ENCODE results near the gene ZMYND11. TPM values are rescaled to one million over a fixed set of nuclear protein-coding genes. Genes with fewer than 3 reads are reported as not detected.

ZMYND11 gene
- total and polyA plus RNA-seq, 2 donors from 2014 or later = 32.7 to 80.7 TPM

- no peak for FAIRE-seq
Observed at GRCh38 chr10:167383-167782, 32.1 kb downstream of the ZMYND11 start.

GRCh38 chr10:173741-174140, 38.5 kb downstream of the ZMYND11 start:
- Histone ChIP-seq H3K27ac (ENCODE audit: low read depth in 2 of 2, low read length in 2 of 2) (no peak overlapping the region), H3K27me3 (ENCODE audit: control insufficient read depth, insufficient read depth, low read length) (no peaks in the 10 kb centered on the region), H3K36me3 (ENCODE audit: control insufficient read depth in 2 of 3, insufficient read depth in 3 of 3, low read length in 3 of 3) (no peaks in the 10 kb centered on the region), H3K4me3 (ENCODE audit: low read length in 3 of 3) (no peak overlapping the region), H3K9ac (ENCODE audit: low read length in 3 of 3) (no peak overlapping the region), H3K4me1 (ENCODE audit: control insufficient read depth in 2 of 3, insufficient read depth in 2 of 3, low read depth in 1 of 3, low read length in 3 of 3) (no peaks in the 10 kb centered on the region), H3K9me3 (ENCODE audit: control insufficient read depth in 2 of 3, insufficient read depth in 1 of 3, low read length in 3 of 3) (no peaks in the 10 kb centered on the region)
- no peak for DNase-seq
- FAIRE-seq = no peak
- TF ChIP-seq CTCF (IDR thresholded peaks at IDR 0.05; ENCODE audit: borderline replicate concordance, extremely low read depth, insufficient read depth) = no peak
- intact Hi-C loops (cut with DNase I) = no loop called here

More at GRCh38 chr10:167383-167782, 32.1 kb downstream of the ZMYND11 start:
- intact Hi-C loops (cut with DNase I) = no loop called here
- no peak overlapping the region for H3K4me3 ChIP-seq (ENCODE audit: low read length in 3 of 3)
- no peak for DNase-seq
- no peak overlapping the region for H3K27ac ChIP-seq (ENCODE audit: low read depth in 2 of 2, low read length in 2 of 2)
- no peaks in the 10 kb centered on the region for H3K4me1 ChIP-seq (ENCODE audit: control insufficient read depth in 2 of 3, insufficient read depth in 2 of 3, low read depth in 1 of 3, low read length in 3 of 3)
- peaks cover 0 to 3% (median 0%) of the 10 kb centered on the region in 3 donors for H3K9me3 ChIP-seq (ENCODE audit: control insufficient read depth in 2 of 3, insufficient read depth in 1 of 3, low read length in 3 of 3)
- H3K27me3 ChIP-seq (ENCODE audit: control insufficient read depth, insufficient read depth, low read length) = no peaks in the 10 kb centered on the region
- TF ChIP-seq CTCF (IDR thresholded peaks at IDR 0.05; ENCODE audit: borderline replicate concordance, extremely low read depth, insufficient read depth) = no peak
- H3K36me3 ChIP-seq (ENCODE audit: control insufficient read depth in 2 of 3, insufficient read depth in 3 of 3, low read length in 3 of 3) = no peaks in the 10 kb centered on the region
- no peak overlapping the region for H3K9ac ChIP-seq (ENCODE audit: low read length in 3 of 3)

GRCh38 chr10:176677-177076, 41.4 kb downstream of the ZMYND11 start:
- FAIRE-seq (no peak), DNase-seq (no peak)
- no peaks in the 10 kb centered on the region for H3K9me3 ChIP-seq (ENCODE audit: control insufficient read depth in 2 of 3, insufficient read depth in 1 of 3, low read length in 3 of 3)
- H3K4me3 ChIP-seq (ENCODE audit: low read length in 3 of 3) = no peak overlapping the region
- TF ChIP-seq CTCF (IDR thresholded peaks at IDR 0.05; ENCODE audit: borderline replicate concordance, extremely low read depth, insufficient read depth) = no peak
- H3K36me3 ChIP-seq (ENCODE audit: control insufficient read depth in 2 of 3, insufficient read depth in 3 of 3, low read length in 3 of 3) = no peaks in the 10 kb centered on the region
- intact Hi-C loops (cut with DNase I) = no loop called here
- H3K4me1 ChIP-seq (ENCODE audit: control insufficient read depth in 2 of 3, insufficient read depth in 2 of 3, low read depth in 1 of 3, low read length in 3 of 3) = no peaks in the 10 kb centered on the region
- no peak overlapping the region for H3K27ac ChIP-seq (ENCODE audit: low read depth in 2 of 2, low read length in 2 of 2)
- H3K9ac ChIP-seq (ENCODE audit: low read length in 3 of 3) = no peak overlapping the region
- no peaks in the 10 kb centered on the region for H3K27me3 ChIP-seq (ENCODE audit: control insufficient read depth, insufficient read depth, low read length)

GRCh38 chr10:178208-178607, 43.0 kb downstream of the ZMYND11 start:
- FAIRE-seq (peak; percentile 92), DNase-seq (peak in 2 of 5 donors; percentile 26 to 30)

More at GRCh38 chr10:178208-178607, 43.0 kb downstream of the ZMYND11 start:
- TF ChIP-seq CTCF (IDR thresholded peaks at IDR 0.05; ENCODE audit: borderline replicate concordance, extremely low read depth, insufficient read depth) = peak; percentile 31
- peaks cover 0 to 3% (median 2%) of the 10 kb centered on the region in 3 donors for H3K36me3 ChIP-seq (ENCODE audit: control insufficient read depth in 2 of 3, insufficient read depth in 3 of 3, low read length in 3 of 3)
- no peaks in the 10 kb centered on the region for H3K9me3 ChIP-seq (ENCODE audit: control insufficient read depth in 2 of 3, insufficient read depth in 1 of 3, low read length in 3 of 3)
- H3K4me1 ChIP-seq (ENCODE audit: control insufficient read depth in 2 of 3, insufficient read depth in 2 of 3, low read depth in 1 of 3, low read length in 3 of 3) = no peaks in the 10 kb centered on the region
- H3K4me3 ChIP-seq (ENCODE audit: low read length in 3 of 3) = no peak overlapping the region
- no peak overlapping the region for H3K27ac ChIP-seq (ENCODE audit: low read depth in 2 of 2, low read length in 2 of 2)
- no peak overlapping the region for H3K9ac ChIP-seq (ENCODE audit: low read length in 3 of 3)
- intact Hi-C loops (cut with DNase I) = no loop called here
- H3K27me3 ChIP-seq (ENCODE audit: control insufficient read depth, insufficient read depth, low read length) = no peaks in the 10 kb centered on the region

Data from kidney (tissue), 14 donors.